ENCODE data around the gene FNDC1. TPM values are rescaled to one million over a fixed set of nuclear protein-coding genes. Genes with fewer than 3 reads are reported as not detected.

The FNDC1 gene
- total and polyA plus RNA-seq, 2 of the 13 experiments (the other 11 are each of a cell fraction or from before 2014, with no cell fraction given), result not detected

GRCh38 chr6:159268511-159268910, 99.3 kb downstream of the FNDC1 start (continued):
- TF ChIP-seq ZNF646 (CRISPR knock-in tag; IDR thresholded peaks at IDR 0.05) (no peak), DNMT3B (CRISPR knock-in tag; conservative IDR thresholded peaks at IDR 0.05) (no peak), ZNF124 (CRISPR knock-in tag; IDR thresholded peaks at IDR 0.05) (no peak)

GRCh38 chr6:159271257-159271656, 102.1 kb downstream of the FNDC1 start:
- no peak overlapping the region for H3K4me3 ChIP-seq (replicated peaks in 1 of 3; ENCODE audit: insufficient read depth in 1 of 3, low read depth in 2 of 3, low read length in 3 of 3)
- H3K27ac ChIP-seq (ENCODE audit: extremely low read length, insufficient read depth, low read length), result no peak overlapping the region
- no peak overlapping the region for H3K9ac ChIP-seq (ENCODE audit: insufficient read depth, low read depth, low read length)
- H3K9me3 ChIP-seq (ENCODE audit: low read length), result no peaks in the 10 kb centered on the region
- WGBS (ENCODE audit: low lambda C conversion rate), result 15% methylated on average over 7 of the region's 10 CpGs
- in situ Hi-C loops (cut with HindIII; ENCODE audit: extremely low pct_ligation_motif_present, low pct_unique_long_range_greater_than_20kb) (no loop called here), intact Hi-C loops (cut with micrococcal nuclease; ENCODE audit: unreplicated experiment) (no loop called here)
- ATAC-seq (no peak), FAIRE-seq (no peak), DNase-seq (ENCODE audit: low spot score) (no peak)
- H2AFZ ChIP-seq (ENCODE audit: low read length), result no peak overlapping the region
- no peak for TF ChIP-seq WIZ (CRISPR knock-in tag; IDR thresholded peaks at IDR 0.05)
- no peak for TF ChIP-seq THAP8 (CRISPR knock-in tag; IDR thresholded peaks at IDR 0.05; ENCODE audit: borderline replicate concordance)
- no peak for TF ChIP-seq ATF5 (CRISPR knock-in tag; IDR thresholded peaks at IDR 0.05; ENCODE audit: low read depth)
- TF ChIP-seq GFI1 (CRISPR knock-in tag; IDR thresholded peaks at IDR 0.05; ENCODE audit: borderline replicate concordance), result no peak
- no TSS peak for BruUV-seq (replicated peaks)
- no peak overlapping the region for H3K4me2 ChIP-seq (ENCODE audit: low read depth, low read length)
- CTCF ChIA-PET (ENCODE audit: low intra/inter-chr PET ratio, low total read pairs), result no interaction called here
- peaks cover 0 to 10% of the 10 kb centered on the region in 2 experiments; a peak in 3 of 5 replicates for H3K27me3 ChIP-seq (ENCODE audit: control insufficient read depth in 1 of 2, insufficient read depth in 2 of 2, low read length in 2 of 2)
- no peaks in the 10 kb centered on the region for H3K36me3 ChIP-seq (replicated peaks in 1 of 2; ENCODE audit: control insufficient read depth in 1 of 2, insufficient read depth in 2 of 2, low read length in 2 of 2)
- no peaks in the 10 kb centered on the region for H3K4me1 ChIP-seq (ENCODE audit: insufficient read depth, low read length)
- H3K79me2 ChIP-seq (ENCODE audit: insufficient read depth, low read length), result no peaks in the 10 kb centered on the region
- POLR2A ChIA-PET, result no interaction called here
- no peaks in the 10 kb centered on the region for H4K20me1 ChIP-seq (ENCODE audit: insufficient read depth, low read length)
